NCI-H1417 treated with DMSO at 0.1 percent for 48 hours (cell line): ENCODE measurements around the gene VPS35L.

Source experiments
- DNase-seq: peaks from one replicate; lab custom pipeline; 2025; lab: John Stamatoyannopoulos, UW

VPS35L gene, protein sequence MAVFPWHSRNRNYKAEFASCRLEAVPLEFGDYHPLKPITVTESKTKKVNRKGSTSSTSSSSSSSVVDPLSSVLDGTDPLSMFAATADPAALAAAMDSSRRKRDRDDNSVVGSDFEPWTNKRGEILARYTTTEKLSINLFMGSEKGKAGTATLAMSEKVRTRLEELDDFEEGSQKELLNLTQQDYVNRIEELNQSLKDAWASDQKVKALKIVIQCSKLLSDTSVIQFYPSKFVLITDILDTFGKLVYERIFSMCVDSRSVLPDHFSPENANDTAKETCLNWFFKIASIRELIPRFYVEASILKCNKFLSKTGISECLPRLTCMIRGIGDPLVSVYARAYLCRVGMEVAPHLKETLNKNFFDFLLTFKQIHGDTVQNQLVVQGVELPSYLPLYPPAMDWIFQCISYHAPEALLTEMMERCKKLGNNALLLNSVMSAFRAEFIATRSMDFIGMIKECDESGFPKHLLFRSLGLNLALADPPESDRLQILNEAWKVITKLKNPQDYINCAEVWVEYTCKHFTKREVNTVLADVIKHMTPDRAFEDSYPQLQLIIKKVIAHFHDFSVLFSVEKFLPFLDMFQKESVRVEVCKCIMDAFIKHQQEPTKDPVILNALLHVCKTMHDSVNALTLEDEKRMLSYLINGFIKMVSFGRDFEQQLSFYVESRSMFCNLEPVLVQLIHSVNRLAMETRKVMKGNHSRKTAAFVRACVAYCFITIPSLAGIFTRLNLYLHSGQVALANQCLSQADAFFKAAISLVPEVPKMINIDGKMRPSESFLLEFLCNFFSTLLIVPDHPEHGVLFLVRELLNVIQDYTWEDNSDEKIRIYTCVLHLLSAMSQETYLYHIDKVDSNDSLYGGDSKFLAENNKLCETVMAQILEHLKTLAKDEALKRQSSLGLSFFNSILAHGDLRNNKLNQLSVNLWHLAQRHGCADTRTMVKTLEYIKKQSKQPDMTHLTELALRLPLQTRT

DNA sequence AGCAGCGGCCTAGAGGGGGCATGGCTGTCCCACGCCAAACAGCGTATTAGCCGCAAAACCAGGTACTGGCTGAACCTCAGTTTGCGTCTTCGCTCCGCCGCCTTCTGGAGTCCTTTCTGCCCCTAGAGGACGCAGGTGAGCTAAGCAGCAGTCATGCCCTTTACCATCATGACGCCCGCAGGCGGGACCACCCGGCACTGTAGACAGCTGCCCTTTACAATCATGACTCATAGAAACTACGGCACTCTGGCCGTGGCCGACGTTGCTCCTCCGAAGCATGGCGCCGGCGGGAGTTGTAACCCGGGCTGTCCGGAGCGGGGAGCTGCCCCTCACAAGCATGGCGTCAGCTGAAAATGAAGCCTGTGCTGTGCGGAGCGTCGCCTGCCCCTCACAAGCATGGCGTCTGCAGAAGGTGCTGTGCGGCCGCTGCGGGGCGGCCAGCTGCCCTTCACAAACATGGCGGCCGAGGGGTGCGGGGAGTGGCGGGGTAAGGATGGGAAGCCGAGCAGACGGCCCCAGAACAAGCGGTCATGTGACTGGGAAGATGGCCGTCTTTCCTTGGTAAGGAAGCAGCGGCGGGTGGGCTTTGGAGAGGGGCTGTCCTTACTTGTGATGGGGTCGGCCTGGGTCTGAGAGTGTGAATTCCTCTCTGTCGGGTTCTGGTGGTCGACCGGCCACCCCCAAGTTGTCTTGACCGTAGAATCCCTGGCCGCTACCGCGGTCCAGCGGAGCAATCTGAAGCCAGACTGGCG lies at the start of gene VPS35L:
Gene VPS35L (plus strand): TSS at position 518 of the 752 bp plus-strand sequence. CDS start 27 bp downstream, at position 545.
- peak; percentile 87 for DNase-seq

- DNase-seq = no peak
Measured at GRCh38 chr16:19506965-19507364, 48.5 kb upstream of the VPS35L start.

GRCh38 chr16:19507867-19508266 lies 47.6 kb upstream of the VPS35L start:
- no peak for DNase-seq

DNA sequence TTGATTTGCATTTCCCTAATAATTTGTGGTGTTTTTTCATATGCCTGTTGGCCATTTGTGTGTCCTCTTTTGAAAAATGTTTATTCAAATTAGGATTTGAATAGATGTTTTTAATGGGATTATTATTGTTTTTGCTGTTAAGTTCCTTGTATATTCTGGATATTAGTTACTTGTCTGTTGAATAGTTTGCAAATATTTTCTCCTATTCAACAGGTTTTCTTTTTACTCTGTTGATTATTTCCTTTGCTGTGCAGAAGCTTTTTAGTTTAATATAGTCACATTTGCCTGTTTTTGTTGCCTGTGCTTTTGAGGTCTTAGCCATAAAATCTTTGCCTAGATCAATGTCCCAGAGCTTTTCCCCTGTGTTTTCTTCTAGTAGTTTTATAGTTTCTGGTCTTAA lies 43.2 kb upstream of the VPS35L start:
- no peak for DNase-seq

DNA sequence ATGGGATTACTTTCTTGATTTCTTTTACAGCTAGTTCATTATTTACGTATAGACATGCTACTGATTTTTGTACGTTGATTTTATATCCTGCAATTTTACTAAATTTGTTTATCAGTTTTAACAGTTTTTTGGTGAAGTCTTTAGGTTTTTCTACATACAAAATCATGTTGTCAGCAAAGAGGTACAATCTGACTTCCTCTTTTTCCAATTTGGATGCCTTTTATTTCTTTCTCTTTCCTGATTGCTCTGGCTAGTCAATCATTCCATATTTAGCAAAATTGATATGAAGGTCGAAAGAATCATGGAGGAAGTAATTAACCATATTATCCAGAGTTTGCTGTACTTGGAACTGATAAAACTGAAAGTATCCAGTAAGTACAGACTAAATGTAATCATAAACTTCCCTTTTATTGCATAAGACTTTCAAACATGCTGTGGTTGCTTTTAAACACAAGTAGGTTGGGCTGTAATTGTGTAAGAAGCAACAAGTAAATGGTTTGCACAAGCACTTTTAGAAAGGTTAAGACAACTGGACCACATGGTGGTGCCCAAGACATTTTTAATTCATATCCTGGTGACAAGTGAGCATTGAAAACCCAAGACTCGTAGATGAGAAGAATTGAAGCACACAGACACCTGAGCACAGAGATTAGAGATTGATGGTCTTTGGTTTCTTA lies 42.0 kb upstream of the VPS35L start:
- DNase-seq = no peak

- DNase-seq = no peak
Measured at GRCh38 chr16:19515757-19516156, 39.7 kb upstream of the VPS35L start.

DNA sequence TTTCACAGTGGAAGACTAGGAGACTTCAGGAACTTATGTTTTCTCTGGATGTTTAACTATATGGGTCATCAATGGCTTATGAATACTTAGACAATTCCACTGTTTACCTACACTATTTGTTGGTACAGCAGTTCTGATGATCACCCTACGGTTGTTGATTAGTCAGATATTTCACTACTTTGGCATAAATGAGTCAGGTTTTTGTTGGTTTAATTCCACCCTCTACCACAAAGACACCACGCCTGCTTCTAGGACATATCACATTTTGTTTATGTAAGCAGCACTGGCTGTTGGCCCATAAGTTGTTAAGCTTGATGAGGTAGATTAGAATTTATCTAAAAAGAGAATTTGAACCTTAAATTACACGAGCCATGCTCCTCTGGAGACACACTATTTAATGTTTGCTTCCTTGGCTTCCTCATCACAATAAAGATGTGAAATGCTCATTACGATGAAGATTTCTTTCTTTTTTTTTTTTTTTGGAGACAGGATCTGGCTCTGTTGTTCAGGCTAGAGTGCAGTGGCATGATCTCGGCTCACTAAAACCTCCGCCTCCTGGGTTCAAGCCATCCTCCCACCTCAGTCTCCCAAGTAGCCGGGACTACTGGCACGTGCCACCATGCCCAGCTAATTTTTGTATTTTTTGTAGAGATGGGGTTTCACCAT lies 37.9 kb upstream of the VPS35L start:
- DNase-seq = no peak

DNA sequence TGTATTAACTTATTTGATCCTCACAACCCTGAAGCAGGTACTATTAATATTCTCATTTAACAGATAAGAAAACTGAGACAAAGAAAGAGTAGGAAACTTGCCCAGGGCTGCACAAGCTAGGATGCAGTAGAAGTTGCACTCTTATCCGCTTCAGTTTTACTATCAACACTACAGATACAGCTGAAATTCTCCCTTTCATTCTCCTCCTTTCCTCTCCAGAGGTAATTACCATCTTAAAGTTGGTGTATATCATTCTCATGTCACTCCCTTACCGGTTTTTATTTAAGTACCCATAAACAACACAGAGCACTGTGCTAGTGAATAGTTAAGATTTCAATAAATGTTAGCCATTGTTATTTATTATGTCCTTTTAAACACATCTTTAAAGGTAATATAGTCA lies 37.1 kb upstream of the VPS35L start:
- no peak for DNase-seq

GRCh38 chr16:19520861-19521331 lies 34.6 kb upstream of the VPS35L start:
- DNase-seq = no peak

- DNase-seq = peak; percentile 76
Measured at GRCh38 chr16:19521471-19522396, 33.8 kb upstream of the VPS35L start, which contains the start of gene GDE1. Gene GDE1, minus strand, starts transcription at chr16:19522098. Its CDS starts 134 bp downstream, at chr16:19521964.

- no peak for DNase-seq
Measured at GRCh38 chr16:19522397-19522732, 33.1 kb upstream of the VPS35L start.

DNA sequence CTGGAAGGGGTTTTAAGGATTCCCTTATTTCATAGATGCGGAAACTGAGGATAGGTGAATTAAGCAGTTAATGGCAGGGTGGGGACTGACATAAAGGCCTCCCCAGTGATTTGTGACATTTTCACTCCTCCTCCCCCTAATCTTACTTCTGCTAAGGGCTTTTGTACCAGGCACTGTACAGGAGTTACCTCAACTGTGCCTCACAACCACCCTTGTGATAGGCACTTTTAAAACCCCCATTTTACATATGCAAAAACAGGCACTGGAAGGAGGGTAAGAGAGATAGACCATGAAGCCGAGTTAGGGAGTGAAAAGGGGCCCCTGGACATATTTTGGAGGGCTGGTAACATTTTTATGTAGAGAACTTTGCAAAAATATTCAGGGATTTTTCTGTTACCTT lies 32.7 kb upstream of the VPS35L start:
- no peak for DNase-seq

GRCh38 chr16:19523184-19523558 lies 32.3 kb upstream of the VPS35L start:
- DNase-seq = no peak

DNA sequence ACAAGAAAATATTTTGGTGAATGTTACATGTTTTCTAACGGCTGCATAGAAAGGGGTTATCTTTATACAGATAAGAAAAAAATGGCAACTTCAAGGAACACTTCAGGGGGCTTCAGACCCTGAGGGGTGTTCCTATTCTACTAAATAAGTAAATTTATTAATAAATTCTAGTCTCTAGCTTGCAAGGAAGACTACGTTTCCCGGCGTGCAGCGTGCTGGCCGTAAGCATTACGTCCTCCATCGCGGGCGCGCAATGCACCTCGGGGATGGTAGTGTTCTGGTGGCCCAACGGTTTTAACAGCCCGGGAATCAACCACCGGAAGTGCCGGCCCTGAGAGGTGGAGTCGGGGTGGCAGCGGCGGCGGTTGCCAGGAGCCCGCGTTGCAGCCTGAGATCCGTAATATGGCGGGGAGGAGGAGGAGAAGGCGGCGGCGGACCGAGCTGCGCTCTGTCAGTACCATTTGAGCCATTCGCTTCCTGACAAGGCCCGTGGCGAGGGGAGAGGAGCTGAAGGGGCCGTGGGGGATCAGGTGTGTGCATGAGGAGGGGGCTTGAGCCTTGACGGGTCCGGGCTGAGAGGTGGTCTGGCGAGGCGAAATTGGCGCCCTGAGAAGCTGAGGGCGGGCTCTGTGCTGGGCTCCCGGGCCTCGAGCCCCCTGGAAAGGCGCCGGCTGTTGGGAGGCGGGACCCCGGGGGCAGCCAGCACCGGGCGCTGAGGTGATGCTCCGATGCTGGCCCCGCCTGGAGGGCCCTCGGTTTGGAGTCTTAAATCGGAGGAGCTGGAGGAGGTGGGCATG lies 31.7 kb upstream of the VPS35L start, which contains the start of gene CCP110:
Gene CCP110 (plus strand): TSS at position 384 of the 797 bp plus-strand sequence. CDS start 3,940 bp downstream, outside the sequence.
- DNase-seq = peak; percentile 88

- DNase-seq = no peak
Measured at GRCh38 chr16:19524356-19524615, 31.2 kb upstream of the VPS35L start.

GRCh38 chr16:19524616-19525384 lies 30.7 kb upstream of the VPS35L start:
- peak; percentile 15 for DNase-seq

- no peak for DNase-seq
Measured at GRCh38 chr16:19525385-19525723, 30.1 kb upstream of the VPS35L start.

DNA sequence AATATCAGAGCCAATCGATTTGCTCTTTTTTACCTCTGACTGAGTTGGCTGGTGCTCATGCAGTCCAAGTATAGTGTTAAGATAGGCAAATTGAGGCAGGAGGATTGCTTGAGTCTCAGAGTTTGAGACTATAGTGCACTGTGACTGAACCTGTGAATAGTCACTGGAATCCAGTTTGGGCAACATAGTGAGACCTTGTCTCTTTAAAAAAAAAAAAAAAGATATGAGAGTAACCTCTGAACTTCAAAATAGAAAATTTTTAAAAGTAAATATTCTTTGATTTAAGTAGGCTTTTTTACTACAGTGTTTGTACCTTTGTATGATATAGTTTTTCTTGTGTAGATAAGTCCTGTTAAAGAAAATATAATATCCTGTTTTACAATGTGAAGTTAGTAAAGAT lies 28.3 kb upstream of the VPS35L start:
- DNase-seq = no peak
